KMS-11 (cell line): Measurements from ENCODE around the gene PRKD2.

ENCODE experiments used
- H2AFZ ChIP-seq: fragments of 200-600 bp; sonication (generic); 2 replicates; pipeline ENCODE4 v1.6.1; 2016; ENCODE audit warnings: antibody characterized with exemption, mixed run types, low read depth
- H3K27ac ChIP-seq: fragments of 200-600 bp; sonication (generic); 2 replicates; pipeline ENCODE4 v1.6.1; 2016; ENCODE audit warnings: mild to moderate bottlenecking, mixed run types
- H3K27me3 ChIP-seq: fragments of 200-600 bp; sonication (generic); 2 replicates; pipeline ENCODE4 v1.6.1; 2017; ENCODE audit warnings: mild to moderate bottlenecking, low read depth, mixed run types, moderate library complexity; ENCODE audit not compliant: insufficient read depth
- H3K36me3 ChIP-seq: fragments of 200-600 bp; sonication (generic); 2 replicates; pipeline ENCODE4 v1.6.1; 2017; ENCODE audit warnings: mild to moderate bottlenecking, mixed run types; ENCODE audit not compliant: insufficient read depth
- H3K4me1 ChIP-seq: fragments of 200-600 bp; sonication (generic); 2 replicates; pipeline ENCODE4 v1.6.1; 2016; ENCODE audit warnings: mild to moderate bottlenecking, low read depth, mixed run types; ENCODE audit not compliant: poor library complexity, severe bottlenecking
- H3K4me2 ChIP-seq: fragments of 200-600 bp; sonication (generic); 2 replicates; pipeline ENCODE4 v1.7.0; 2016; ENCODE audit warnings: mild to moderate bottlenecking, mixed run types
- H3K4me3 ChIP-seq: fragments of 200-600 bp; sonication (generic); IDR thresholded peaks from 2 replicates; pipeline ENCODE4 v1.6.1; 2017; ENCODE audit warnings: low read depth, low read length, mixed read lengths; ENCODE audit not compliant: insufficient read depth
- H3K79me2 ChIP-seq: fragments of 200-600 bp; sonication (generic); 2 replicates; pipeline ENCODE4 v1.6.1; 2016; ENCODE audit warnings: low read depth, mixed run types; ENCODE audit not compliant: insufficient read depth
- H3K9ac ChIP-seq: fragments of 200-600 bp; sonication (generic); 2 replicates; pipeline ENCODE4 v1.6.1; 2016; ENCODE audit warnings: mild to moderate bottlenecking, mixed run types
- H4K20me1 ChIP-seq: fragments of 200-600 bp; sonication (generic); 2 replicates; pipeline ENCODE4 v1.6.1; 2016; ENCODE audit warnings: mild to moderate bottlenecking, mixed run types; ENCODE audit not compliant: insufficient read depth
- CTCF ChIP-seq: fragments of 200-600 bp; sonication (generic); conservative IDR thresholded peaks from 2 replicates; pipeline ENCODE4 v1.6.1; 2017; ENCODE audit warnings: low read depth, mild to moderate bottlenecking, antibody characterized with exemption, low read length, moderate library complexity, mixed read lengths

Gene PRKD2

GRCh38 chr19:46760363-46760762 is 43.4 kb upstream of the PRKD2 start:
- no peak for TF ChIP-seq CTCF
- no peak overlapping the region for H3K27ac ChIP-seq
- no peak overlapping the region for H3K4me2 ChIP-seq
- H3K36me3 ChIP-seq = no peaks in the 10 kb centered on the region
- no peak overlapping the region for H3K4me3 ChIP-seq
- H2AFZ ChIP-seq = no peak overlapping the region
- no peaks in the 10 kb centered on the region for H4K20me1 ChIP-seq
- H3K27me3 ChIP-seq = no peaks in the 10 kb centered on the region
- H3K9ac ChIP-seq = no peak overlapping the region
- no peaks in the 10 kb centered on the region for H3K79me2 ChIP-seq
- peaks cover 4% of the 10 kb centered on the region for H3K4me1 ChIP-seq

DNA sequence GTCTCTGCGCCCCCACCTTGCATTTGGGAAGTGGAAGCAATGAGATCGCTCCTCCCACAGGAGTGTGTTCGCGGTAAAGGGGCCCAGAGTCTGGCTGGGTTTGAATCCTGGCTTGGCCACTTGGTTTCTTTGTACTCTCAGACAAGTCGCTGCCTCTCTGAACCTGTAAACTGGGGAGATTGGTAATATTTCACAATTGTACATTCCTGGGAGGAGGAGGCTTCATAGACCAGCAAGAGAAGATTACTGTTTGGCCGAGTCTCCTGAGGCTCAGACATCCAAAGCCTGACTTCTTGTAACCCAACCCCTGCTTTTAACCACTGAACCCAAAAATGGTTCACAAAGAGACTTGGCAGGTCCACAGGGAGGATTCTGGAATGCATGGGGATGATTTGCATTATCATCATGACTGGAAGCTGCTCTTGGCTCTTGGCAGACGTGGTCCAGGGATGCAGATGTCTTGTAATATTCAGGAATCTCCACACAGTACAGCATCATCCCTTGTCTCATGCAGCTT is 43.0 kb upstream of the PRKD2 start:
- Histone ChIP-seq H3K9ac (no peak overlapping the region), H3K27ac (no peak overlapping the region), H3K27me3 (no peaks in the 10 kb centered on the region), H3K4me3 (no peak overlapping the region), H3K4me2 (no peak overlapping the region), H4K20me1 (no peaks in the 10 kb centered on the region), H2AFZ (no peak overlapping the region), H3K79me2 (no peaks in the 10 kb centered on the region), H3K4me1 (peaks cover 4% of the 10 kb centered on the region), H3K36me3 (no peaks in the 10 kb centered on the region)
- no peak for TF ChIP-seq CTCF

DNA sequence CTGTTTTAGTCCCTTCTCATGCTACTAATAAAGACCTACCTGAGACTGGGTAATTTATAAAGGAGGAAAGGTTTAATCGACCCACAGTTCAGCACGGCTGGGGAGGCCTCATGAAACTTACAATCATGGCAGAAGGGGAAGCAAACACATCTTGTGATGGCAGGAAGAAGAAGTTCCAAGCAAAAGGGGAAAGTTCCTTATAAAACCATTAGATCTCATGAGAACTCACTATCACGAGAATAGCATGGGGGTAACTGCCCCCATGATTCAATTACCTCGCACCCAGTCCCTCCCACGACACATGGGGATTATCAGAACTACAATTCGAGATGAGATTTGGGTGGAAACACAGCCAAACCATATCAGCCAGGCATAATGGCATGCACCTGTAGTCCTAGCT is 42.3 kb upstream of the PRKD2 start:
- H2AFZ ChIP-seq = no peak overlapping the region
- no peak for TF ChIP-seq CTCF

GRCh38 chr19:46756544-46756888 is 39.6 kb upstream of the PRKD2 start:
- Histone ChIP-seq H3K4me2 (no peak overlapping the region), H3K4me1 (peaks cover 13% of the 10 kb centered on the region), H3K27me3 (no peaks in the 10 kb centered on the region), H3K9ac (no peak overlapping the region), H3K36me3 (no peaks in the 10 kb centered on the region), H3K4me3 (no peak overlapping the region), H2AFZ (no peak overlapping the region), H4K20me1 (no peaks in the 10 kb centered on the region), H3K79me2 (no peaks in the 10 kb centered on the region), H3K27ac (no peak overlapping the region)
- no peak for TF ChIP-seq CTCF

More for the DNA sequence above, 42.3 kb upstream of the PRKD2 start:
- Histone ChIP-seq H3K36me3 (no peaks in the 10 kb centered on the region), H3K27ac (no peak overlapping the region), H3K27me3 (no peaks in the 10 kb centered on the region), H3K9ac (no peak overlapping the region), H3K4me1 (peaks cover 4% of the 10 kb centered on the region), H3K4me2 (no peak overlapping the region), H3K79me2 (no peaks in the 10 kb centered on the region), H3K4me3 (no peak overlapping the region), H4K20me1 (no peaks in the 10 kb centered on the region)
